ENCODE measurements around the gene CYSTM1.

CYSTM1 gene

DNA sequence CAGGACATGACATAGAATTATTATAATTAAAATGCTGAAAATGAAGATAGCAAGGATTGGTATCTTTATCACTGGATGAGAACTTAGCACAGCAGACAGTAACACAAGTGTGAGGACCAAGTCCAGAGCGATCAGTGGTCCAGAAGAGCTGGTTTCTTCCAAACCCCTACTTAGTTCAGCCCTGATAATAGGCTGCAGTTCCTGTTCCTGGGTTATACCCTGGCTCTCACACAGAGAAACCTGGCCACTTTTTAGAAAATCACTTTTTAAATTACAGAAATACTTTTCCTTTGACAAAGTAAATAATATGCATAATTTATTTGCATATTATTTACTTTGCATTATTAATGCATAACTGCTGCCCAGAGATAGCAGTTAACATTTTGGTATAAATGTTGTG lies 40.3 kb downstream of the CYSTM1 start:
- DNase-seq: no peak

DNA sequence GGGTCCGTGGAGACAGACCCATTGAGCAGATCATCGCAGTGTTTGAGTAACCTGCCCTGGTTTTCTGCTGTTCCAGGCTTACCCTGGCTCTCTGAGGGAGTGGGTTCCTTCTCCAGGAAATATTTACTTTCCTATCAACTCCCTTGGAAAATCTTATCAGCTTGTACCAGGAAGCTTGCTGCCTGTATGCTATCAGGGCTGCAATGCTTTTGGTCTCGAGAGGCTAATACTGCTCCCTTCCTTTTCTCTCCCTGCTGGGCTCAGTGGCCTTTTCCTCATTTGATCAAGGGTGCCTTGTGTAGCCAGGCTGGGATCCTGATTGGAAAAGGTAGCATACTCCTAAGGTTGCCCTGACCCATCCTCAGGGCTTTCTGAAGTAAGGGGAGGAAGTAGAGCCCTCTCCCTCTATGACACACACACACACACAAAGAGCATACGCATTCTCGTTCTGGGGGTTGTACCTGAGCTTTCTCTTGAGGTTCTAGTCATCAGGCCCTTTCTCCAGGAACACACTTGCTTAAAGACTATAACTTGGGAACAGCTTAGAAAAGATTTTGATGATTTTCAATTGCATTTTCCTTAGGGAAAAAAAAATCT lies 41.6 kb downstream of the CYSTM1 start:
- no peak for DNase-seq

DNA sequence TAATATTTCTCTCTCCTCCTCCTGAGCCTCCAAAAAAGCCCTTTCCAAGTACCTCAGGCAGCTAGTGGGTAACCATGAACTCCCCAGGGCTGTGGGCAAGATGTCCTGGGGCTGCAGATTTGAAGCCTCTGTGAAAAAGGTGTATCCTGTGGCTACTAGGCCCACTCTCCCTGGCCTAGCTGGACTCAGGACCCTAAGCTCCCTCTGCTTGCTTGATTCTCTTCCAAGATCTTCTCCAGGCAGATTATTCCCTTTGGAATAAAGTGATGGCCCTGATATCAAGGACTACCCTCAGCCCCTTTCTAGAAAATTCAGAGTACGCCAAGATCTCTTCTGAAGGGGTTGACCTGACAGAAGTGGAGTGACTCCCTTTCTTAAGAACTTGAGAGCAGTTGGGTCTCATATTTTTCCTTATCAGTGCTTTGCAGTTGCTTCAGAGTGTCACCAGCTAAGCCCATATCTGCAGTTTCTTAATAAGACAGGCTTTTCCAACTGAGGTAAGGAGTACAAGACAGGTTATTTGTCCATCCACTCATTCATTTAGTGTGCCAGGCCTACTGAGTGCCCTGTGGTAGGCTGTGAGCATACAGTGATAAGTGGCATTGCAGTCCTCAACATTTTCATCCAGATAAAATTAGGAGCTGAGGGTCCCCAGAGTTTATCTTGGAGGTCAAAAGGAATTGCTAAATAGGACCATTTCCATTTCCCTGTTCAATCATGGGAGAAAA lies 42.5 kb downstream of the CYSTM1 start:
- no peak for DNase-seq

DNA sequence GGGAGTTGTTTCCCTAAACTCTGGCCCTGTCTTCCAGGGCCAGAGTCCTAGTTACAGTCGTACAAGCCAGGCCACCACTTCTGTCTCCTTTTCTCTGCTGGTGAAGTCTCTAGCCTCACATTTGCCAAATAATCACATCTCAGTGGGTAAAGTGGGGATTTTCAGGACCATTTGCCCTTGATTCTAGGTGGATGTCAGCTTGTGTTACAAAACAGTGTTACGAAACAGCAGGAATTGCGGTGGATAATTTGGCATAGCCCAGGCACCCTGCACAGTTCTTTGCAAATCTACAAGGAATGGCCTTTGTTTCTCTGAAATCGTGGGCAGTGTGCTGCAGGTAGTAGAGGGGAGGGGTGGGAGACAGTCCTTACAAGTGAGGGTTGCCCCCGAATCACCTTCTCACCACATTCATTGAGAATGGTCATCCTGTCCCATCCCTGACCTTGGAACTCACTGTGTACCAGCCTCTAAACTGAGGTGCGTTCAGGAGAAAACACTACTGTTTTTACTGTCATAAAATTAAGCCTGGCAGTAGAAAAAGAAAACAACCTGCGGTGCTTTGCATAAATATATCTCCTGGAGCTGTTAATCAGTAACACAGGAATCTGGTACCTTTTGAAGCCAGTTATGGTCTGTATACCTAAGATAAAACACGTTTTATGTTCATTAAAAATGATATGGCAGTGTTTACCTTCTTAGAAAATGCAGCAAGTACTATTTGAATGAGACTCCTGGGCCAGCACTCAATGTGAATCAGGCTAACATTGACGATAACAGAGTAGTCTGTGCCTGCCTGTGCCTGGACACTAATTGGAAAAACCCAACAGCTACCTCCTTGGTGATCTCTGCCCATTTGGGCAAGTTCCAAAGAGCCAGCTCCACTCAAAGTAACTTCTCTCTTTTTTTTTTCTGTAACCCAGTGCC lies 44.3 kb downstream of the CYSTM1 start:
- DNase-seq: no peak

DNA sequence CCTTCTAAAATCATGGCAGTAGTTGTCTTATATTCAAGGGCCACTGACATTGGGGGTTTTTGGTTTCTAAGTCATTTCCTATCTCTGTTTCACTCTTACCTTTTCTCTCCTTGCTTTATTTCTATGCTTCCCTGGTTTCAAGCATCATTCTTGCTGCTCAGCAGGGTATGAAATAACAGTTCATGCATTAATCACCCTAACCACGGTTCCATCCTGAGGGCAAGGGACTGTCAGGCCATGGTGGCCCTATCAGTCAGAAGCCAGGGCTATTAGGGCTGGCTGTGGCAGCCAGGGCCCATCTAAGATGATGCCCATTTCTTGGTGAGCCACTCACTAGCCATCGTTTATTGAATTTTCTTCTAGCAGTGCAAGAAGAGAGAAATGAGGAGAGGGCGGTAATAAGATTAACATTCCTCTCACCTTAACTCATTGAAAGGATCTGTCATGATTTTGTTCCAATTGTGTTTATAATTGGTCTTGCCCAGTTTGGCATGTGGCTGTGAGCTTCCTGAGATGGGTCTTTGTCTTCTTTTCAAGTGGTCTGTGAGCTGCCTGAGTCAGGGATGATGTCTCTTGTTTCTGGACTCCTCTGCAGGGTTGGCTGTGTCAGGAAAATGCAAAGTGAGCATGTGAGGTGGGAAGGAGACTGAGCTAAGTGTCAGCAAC lies 45.2 kb downstream of the CYSTM1 start:
- no peak for DNase-seq

DNA sequence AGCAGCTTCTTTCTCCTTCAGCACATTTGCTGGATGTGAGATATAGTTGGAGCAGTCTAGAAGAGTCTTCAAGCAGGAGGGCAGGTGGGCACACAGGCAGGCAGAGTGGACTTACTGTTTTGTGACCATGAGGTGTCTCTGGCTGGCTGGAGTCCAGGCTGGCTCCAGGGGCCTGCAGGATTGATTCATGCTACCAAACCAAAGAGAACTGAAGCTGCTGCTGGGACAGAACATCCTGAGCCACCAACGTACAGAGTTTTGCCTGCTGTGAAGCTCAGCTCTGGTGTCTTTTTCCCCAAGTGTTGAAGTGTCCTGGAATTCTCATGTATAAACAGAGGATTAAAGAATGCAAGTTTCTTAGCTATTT lies 45.7 kb downstream of the CYSTM1 start:
- no peak for DNase-seq

DNA sequence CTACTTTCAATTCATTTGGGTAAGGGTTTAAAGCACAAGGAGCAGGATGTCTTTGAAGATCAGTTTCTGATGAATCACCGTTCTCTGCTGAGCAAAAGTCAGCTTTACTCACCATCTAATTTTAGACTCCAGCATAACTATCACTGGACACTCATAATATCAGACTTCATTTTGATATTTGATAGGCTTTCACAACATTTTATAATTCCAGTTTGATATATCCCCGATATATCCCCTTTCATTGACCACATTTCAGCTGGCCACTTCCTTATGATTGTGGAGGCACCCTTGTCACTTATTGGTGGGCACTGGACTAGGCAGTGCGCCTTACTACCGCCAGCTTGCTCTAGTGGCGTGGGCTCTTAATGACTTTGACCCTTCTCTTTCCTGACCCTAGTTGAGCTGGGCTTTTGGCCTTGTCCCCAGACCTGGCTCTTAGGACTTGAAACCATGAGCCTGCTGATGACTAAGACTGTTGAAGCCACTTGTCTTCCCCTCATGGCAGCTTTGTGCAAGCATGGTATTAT lies 46.8 kb downstream of the CYSTM1 start:
- no peak for DNase-seq

DNA sequence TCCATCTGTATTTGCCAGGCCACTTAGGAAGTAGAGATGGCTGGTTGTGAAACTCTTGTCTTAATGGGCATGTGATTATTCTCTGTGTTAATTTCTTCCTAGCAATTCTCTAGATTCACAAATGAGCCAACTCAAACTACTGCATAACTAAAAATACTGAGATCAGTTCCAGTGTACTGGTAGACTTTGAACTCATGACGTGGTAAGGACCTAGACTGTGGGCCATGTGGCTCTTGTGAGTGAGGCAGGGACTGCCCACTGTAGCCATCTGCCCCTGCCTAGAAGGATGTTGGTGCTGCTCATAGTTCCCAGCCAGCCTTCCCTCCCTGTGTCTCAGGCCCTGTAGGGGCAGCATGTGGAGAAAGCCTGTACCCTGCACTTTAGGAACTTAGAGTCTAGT lies 47.4 kb downstream of the CYSTM1 start:
- DNase-seq: no peak

DNA sequence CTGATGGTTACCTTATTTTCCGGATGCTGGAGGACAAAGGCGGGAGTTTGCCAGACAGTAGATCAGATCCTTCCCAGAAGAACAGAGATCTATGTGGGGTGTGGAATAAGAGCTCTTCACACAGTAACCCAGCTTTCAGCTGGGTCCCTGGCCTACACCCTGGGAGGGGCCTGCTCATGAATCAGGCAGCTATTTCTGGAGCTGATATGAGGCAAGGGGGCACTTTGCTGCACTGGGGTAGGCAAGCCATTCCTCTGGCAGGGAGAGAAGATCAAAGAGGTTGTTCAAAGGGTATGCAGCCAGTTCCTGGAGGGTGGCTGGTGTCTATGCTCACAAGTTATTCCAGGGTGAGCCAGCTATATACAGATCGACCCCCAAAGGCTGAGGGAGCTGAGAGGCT lies 48.6 kb downstream of the CYSTM1 start:
- no peak for DNase-seq

DNA sequence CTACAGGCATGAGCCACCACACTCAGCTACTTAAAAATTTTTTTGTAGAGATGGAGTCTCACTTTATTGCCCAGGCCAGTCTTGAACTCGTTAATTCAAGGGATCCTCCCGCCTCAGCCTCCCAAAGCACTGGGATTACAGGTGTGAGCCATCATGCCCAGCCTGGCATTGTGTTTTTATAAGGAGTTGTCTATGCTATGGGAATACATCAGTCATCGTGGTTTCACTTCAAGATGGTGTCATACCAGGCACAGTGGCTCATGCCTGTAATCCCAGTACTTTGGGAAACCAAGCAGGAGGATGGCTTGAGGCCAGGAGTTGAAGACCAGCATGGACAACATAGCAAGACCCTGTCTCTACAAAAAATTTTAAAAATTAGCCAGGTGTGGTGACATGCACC lies 49.7 kb downstream of the CYSTM1 start:
- no peak for DNase-seq

DNA sequence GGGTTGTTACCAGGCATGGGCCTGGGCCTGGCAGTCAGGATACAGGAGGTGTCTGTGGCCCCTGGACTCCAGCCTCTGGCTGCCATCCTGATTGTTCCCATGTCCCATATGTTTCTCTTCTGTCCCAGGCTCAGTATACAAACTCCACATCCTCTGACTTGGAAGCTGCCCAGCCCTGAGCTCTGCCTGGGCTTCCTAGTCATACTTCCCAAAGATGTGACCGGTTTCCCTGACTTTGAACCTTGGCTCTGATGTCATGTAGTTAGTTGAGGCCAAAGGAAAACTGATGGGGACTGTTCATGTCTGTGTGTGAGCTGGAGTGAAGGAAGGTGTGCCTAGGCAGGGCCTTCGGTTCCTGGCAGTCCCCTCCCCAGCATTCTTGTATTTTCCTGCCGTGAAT lies 50.4 kb downstream of the CYSTM1 start:
- no peak for DNase-seq

DNA sequence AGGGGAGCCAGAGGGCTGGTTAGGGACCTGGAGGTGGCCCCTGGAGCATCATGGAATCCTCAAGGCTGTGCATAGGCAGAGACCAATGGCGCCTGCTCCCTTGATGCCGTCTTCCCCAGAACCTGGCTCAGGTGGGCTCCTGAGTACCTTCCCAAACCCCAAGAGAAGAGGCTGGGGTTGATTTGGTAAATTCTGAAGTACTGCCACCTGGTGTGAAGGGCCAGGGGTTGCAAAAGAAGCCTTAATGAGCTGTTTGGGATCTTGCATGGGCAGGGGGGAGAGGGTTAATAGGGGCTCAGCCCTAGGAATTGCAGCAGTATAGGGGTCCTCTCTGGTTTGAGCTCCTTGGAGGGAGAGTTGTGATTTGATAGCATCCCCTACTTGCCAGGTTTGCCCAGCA lies 52.1 kb downstream of the CYSTM1 start:
- DNase-seq: no peak

DNA sequence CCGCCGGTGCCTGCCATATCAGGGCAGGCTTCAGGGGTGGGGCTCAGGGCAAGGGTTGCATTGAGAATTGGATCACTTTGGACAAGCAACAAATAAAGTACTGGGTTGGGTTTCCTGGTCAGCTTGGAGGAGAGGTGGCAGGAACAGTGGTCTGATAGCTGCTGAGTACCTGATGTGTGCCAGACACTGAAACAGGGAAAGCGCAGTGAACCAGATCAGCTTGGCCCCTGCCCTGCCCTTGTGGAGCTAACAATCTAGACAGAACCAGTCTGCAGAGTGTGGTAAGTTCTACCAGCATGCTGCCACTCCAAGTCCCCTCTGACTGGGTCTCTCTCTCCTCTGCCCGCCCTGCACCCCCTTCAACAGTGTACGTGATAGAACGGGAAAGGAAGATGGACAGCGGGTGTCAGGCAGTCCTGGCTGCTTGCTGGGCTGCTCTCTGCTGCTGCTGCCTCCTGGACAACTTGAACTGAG lies 53.4 kb downstream of the CYSTM1 start:
- no peak for DNase-seq

DNA sequence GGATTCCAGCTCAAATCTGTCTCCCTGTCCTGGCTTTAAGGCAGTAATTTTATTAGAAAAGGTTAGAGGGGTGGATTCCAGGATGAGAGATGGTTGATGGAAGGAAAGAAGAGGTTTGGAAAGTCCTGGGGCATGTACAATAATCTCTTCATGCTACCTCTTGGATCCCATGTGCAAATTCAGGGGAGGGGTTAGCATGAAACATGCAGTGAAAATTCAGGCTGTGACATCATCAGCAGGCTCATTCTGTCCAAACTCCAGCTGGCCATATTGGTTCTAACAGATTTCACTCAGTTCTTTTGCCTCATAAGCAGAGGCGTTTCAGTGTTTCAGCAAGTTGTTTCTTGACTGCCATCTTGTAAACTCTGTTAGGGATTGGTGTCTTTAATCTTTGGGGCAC lies 55.4 kb downstream of the CYSTM1 start:
- DNase-seq: no peak

DNA sequence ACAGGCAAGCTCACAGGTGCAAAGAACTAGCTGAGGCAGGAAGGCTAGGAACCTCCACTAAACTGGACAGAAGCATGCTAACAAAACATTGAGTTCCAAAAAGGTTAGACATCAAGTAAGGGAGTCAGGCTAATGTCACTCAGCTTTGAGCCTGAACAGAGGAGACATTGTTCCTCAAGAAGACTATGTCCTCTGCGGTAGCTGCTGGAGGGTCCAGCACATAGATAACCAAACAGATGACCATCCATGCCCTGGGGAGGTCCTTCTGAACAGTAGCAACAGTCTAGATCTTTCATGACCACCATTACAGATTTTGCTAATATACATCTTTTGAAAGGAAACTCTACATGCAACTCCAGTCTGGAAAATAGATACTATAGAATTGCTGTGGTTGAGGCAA lies 57.7 kb downstream of the CYSTM1 start:
- DNase-seq: no peak

DNA sequence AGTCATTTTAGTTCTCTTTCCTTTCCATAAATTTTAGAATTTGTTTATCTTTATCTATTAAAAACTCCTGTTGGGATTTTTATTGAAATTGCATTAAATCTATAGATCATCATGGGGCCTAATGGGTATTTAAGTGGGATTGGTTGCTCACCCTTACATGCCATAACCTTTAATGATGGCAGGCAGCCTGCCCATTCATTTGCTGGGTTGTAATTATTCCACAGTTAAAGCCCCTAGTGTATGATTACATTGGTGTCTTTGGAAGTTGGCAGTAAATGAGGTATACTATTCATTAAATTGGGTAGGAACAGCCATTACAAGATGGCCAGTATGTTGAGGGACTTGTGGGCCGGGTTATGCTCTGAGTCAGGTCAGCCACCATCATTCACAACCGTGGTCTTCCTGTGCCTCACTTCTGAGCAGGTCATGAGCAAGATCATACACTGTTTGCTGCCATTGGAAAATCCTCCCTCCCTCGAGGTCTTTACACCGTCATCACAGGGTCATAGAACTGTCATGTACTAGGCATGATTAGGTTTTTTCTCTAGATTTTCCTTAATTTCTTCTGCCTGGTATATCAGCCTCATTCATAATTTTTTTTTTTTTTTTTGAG lies 59.5 kb downstream of the CYSTM1 start:
- DNase-seq: no peak

DNA sequence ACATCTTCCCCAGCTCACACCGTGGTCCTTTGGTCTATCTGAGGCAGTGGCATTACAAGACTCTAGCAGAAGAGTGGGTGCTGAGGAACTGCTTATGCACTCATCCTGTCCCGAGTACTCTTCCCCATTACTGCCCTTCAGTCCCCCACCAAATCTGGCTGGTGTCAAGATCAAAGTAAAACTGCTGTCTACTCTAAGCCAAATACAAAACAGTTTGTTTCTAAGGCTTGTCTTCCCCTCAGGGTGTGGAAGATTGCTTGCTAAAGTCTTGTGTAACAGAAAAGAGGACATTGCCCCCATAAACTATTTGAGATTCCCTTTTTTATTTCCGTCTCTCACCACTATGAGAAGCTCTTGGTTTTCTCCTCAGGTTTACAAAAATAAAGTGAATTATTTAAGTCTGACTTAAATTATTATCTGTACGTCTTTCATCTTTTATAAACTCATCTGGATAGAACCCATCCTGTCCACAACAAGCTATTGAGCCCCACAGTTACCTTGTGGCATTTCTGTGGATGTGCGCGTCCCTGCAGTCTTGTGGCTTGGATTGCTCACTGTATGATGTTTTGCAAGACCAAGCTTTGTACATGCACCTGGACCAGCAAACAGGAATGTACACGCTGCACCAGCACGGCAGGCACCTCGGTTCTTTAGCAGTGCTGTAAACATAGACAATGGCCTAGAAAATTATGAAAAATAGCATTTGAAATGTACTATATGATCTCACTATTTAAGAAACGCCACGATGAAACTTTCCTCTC lies 61.0 kb downstream of the CYSTM1 start:
- DNase-seq: no peak

DNA sequence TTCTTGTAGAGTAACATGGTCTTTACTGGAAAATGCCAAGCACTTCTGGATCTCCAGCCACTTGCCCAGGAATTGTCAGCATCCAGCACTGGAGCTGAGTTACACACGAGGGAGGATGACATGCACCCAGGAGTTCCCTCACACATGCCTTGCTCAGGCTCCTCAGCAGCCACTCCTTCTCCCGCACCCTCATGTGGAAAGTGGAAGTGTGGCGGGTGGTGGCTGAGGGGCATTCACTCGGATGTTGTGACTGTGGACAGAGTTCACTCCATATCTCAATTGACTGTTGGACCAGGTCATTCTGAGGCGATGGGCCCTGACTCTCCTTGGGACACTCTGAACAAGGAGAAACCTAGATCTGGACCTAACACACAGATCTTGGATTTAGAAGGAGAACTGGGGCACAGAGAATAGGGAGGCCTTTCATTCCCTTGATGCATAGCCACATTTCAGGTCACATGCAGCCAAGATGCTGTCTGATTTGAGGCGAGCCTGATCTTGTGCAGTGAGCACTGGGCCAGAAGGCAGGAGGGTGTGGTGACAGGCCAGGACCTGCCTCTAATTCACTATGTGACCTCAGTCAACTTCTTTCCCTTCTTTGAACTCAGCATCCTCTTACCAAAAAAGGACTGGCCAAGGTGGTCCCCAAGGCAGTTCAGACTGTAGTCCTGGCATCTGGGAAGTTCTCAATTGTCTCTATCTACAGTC lies 62.1 kb downstream of the CYSTM1 start:
- no peak for DNase-seq

DNA sequence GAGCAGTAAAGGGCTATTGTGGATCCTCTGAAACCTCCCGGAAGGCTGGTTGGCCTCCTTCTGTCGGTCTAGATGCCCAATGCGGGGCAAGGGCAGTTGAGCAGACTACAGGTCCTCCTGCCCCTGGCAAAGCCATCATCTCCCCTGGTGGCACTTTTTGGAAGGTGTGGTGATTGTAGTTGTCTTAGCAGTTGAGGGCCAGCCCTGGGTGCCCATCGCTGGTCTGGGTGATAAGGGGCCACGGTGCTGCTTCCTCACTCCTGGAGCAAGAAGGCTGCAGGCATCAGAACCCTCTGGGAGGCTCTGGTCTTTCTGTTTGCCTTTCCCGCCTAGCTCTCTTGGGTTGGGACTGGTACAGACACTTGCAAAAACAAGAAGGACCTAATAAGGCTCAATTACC lies 63.8 kb downstream of the CYSTM1 start:
- DNase-seq: no peak

DNA sequence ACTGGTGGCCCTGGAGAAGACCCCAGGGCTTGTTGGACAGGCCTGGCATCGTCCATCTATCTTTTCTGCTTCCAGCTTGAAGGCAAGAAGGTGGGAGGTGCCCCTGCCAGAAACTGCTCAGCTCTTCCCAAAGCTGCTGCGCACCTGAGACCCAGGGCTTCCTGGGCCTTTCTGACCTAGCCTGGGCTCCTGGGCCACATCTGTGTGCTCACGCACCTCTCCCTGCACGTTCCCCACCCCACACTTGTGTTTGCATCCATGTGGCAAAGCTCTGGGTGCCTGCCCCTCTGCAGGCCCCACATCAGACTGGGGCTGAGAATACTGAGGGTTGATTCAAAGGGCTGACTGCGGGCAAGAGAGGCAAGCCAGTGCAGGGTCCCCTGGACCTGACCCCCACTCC lies 64.5 kb downstream of the CYSTM1 start:
- no peak for DNase-seq
